Measurements from ENCODE around the gene MED8.

DNA sequence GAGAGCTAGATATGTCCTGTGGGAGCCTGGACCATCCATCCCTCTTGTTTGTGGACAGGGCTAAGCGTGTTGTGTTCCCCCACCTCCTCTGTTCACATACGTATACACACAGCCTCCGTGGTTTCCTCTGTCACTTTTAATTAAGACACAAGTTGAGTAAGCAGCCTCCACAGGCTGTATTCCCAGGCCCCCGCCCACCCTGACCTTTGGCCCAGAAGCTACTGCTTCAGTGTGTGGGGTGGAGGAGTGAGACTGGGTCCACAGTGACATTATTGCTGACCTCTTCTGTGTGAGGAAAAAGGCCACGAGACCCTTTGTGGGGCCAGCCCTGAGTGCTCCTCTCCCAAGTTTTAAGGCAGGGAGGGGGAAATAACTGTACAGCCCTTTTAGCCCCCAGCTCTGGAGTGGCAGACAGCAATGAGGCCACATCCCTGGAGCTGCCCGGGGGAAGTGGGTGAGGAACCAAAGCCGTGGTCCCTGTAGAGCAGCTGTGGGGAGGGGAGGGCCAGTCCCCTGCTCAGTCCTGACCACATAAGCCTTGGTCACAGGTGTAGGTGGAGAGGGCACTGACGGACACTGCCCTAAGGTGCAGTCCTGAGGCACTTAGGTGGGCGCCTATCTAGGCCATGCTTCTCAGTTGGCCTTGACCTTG lies 26.2 kb downstream of the MED8 start:
- TF ChIP-seq, protein P1, sequence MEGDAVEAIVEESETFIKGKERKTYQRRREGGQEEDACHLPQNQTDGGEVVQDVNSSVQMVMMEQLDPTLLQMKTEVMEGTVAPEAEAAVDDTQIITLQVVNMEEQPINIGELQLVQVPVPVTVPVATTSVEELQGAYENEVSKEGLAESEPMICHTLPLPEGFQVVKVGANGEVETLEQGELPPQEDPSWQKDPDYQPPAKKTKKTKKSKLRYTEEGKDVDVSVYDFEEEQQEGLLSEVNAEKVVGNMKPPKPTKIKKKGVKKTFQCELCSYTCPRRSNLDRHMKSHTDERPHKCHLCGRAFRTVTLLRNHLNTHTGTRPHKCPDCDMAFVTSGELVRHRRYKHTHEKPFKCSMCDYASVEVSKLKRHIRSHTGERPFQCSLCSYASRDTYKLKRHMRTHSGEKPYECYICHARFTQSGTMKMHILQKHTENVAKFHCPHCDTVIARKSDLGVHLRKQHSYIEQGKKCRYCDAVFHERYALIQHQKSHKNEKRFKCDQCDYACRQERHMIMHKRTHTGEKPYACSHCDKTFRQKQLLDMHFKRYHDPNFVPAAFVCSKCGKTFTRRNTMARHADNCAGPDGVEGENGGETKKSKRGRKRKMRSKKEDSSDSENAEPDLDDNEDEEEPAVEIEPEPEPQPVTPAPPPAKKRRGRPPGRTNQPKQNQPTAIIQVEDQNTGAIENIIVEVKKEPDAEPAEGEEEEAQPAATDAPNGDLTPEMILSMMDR (IDR thresholded peaks at IDR 0.05): no peak
- TF ChIP-seq ZFX (IDR thresholded peaks at IDR 0.05; ENCODE audit: borderline replicate concordance): no peak

Data from 22Rv1 (cell line).